ENCODE data around the gene PTRH1. TPM values are rescaled to one million over a fixed set of nuclear protein-coding genes. Genes with fewer than 3 reads are reported as not detected.

Gene PTRH1
- total RNA-seq, 1 donor from 2014 or later = 5.4 TPM

DNA sequence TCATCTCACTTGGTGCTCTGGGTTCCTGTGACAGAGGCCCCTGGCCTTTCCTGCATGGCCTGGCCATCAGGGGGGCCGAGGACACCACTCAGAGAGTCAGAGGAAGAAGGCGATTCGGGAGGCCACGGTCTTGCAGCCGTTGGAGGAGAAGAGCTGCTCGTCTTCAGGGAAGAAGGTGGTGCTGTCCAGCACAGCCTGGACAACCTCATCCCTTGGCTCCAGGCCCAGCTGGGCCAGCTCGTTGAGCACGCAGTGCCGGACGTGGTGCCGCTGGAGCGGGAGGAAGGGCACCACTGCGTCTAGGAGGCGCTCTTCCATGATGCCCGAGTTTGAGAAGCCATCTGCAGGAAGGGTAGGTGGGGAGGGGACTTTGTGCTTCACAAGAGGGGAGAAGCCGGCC is 16.5 kb upstream of the PTRH1 start:
- TF ChIP-seq, protein P1, sequence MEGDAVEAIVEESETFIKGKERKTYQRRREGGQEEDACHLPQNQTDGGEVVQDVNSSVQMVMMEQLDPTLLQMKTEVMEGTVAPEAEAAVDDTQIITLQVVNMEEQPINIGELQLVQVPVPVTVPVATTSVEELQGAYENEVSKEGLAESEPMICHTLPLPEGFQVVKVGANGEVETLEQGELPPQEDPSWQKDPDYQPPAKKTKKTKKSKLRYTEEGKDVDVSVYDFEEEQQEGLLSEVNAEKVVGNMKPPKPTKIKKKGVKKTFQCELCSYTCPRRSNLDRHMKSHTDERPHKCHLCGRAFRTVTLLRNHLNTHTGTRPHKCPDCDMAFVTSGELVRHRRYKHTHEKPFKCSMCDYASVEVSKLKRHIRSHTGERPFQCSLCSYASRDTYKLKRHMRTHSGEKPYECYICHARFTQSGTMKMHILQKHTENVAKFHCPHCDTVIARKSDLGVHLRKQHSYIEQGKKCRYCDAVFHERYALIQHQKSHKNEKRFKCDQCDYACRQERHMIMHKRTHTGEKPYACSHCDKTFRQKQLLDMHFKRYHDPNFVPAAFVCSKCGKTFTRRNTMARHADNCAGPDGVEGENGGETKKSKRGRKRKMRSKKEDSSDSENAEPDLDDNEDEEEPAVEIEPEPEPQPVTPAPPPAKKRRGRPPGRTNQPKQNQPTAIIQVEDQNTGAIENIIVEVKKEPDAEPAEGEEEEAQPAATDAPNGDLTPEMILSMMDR (IDR thresholded peaks at IDR 0.05) = no peak

DNA sequence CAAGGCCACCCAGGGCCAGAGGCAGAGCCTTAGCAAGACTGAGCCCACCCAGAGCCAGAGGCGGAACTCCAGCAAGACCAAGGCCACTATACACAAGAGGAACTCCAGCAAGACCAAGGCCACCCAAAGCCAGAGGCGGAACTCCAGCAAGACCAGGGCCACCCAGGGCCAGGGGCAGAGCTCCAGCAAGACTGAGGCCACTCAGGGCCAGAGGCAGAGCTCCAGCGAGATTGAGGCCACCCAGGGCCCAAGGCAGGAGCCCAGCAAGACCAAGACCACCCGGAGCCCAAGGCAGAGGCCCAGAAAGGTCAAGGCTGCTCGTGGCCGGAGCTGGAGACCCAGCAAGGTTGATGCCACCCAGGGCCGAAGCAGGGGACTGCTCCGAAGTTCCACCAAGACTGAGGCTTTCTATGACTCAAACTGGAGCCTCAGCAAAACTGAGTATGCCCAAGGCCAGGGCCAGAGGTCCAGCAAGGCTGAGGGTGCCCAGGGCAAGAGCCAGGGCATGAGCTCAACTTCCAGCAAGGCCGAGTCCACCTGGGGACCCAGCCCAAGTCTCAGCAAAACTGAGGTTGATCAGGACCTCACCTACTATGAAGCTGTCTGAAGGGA is 15.4 kb upstream of the PTRH1 start:
- no peaks in the 10 kb centered on the region for H3K27me3 ChIP-seq
- no peak overlapping the region for H3K27ac ChIP-seq
- peaks cover 6 to 7% of the 10 kb centered on the region in 2 donors for H3K4me1 ChIP-seq
- intact Hi-C loops (cut with DNase I) = no loop called here
- no peaks in the 10 kb centered on the region for H3K9me3 ChIP-seq
- DNase-seq (ENCODE audit: low spot score in 2 of 2) = no peak
- H3K36me3 ChIP-seq = peaks cover 0 to 19% of the 10 kb centered on the region in 2 donors
- H3K4me3 ChIP-seq = no peak overlapping the region
- TF ChIP-seq, protein P1 (IDR thresholded peaks at IDR 0.05) = no peak

More for the DNA sequence above, 16.5 kb upstream of the PTRH1 start:
- intact Hi-C loops (cut with DNase I) = no loop called here
- H3K27ac ChIP-seq = no peak overlapping the region
- H3K36me3 ChIP-seq = peaks cover 0 to 19% of the 10 kb centered on the region in 2 donors
- no peaks in the 10 kb centered on the region for H3K27me3 ChIP-seq
- H3K4me3 ChIP-seq = no peak overlapping the region
- peaks cover 6 to 7% of the 10 kb centered on the region in 2 donors for H3K4me1 ChIP-seq
- H3K9me3 ChIP-seq = no peaks in the 10 kb centered on the region
- no peak for DNase-seq (ENCODE audit: low spot score in 2 of 2)

DNA sequence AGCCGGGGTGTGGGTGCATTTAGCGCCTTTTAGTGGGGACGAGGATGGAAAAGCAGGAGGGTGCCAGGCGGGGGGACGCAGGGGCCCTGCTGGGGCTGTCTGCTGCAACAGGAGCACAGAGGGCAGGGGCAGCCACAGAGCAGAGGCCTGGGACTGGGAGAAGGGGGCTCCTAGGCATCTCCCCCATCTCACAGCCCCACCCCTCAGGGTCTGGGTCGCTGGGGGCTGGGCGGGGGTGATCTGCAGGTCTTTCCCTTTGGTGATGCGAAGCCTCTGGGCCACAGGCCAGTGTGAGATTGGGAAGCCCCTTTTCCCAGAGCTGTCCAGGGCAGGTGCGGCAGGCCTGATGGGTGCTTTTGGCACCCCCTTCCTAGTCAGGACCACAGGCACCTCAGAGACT is 14.8 kb upstream of the PTRH1 start:
- no peak overlapping the region for H3K4me3 ChIP-seq
- no peak overlapping the region for H3K27ac ChIP-seq
- no peaks in the 10 kb centered on the region for H3K27me3 ChIP-seq
- TF ChIP-seq, protein P1 (IDR thresholded peaks at IDR 0.05) = no peak
- H3K4me1 ChIP-seq = peaks cover 6 to 7% of the 10 kb centered on the region in 2 donors
- no peak for DNase-seq (ENCODE audit: low spot score in 2 of 2)
- peaks cover 0 to 19% of the 10 kb centered on the region in 2 donors for H3K36me3 ChIP-seq
- intact Hi-C loops (cut with DNase I) = no loop called here
- H3K9me3 ChIP-seq = no peaks in the 10 kb centered on the region

DNA sequence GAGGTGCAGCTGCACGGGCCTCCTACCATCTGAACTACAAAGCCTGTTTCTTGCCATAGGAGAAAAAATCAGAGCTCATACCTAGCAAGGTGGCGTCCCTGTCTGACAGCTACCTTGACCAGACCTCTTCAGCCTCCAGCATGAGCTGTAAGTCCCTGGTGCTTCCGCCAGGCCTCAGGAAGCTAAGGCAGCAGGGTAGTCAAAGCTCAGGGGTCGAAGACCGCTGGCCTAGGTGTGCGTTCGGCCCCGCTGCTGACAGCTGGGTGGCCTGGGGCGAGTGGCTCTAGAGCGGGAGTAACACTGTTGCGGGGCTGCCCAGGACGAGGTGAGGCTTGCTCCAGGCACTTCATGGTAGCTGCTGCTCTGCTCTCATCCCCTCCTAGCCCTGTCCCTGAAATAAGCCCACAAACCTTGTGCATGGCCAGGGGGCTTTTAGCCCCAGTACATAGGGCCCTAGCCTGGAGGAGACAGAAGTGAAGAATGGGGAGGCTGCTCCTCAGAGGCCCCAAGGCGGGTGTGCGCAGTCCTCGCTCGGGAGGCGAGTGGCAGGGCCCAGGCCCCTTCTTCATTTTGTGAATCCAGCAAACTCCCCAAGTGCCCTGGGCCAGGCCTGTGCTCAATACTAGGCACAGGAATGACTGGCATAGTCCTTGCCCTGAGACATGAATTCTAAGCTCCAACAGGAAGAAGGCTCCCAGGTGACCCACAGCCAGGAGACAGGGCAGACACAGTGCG is 14.2 kb upstream of the PTRH1 start:
- Histone ChIP-seq H3K36me3 (peaks cover 0 to 19% of the 10 kb centered on the region in 2 donors), H3K27me3 (no peaks in the 10 kb centered on the region), H3K9me3 (no peaks in the 10 kb centered on the region), H3K27ac (no peak overlapping the region), H3K4me1 (peaks cover 7% of the 10 kb centered on the region in 2 donors), H3K4me3 (no peak overlapping the region)
- intact Hi-C loops (cut with DNase I) = no loop called here
- DNase-seq (ENCODE audit: low spot score in 2 of 2) = no peak
- TF ChIP-seq, protein P1 (IDR thresholded peaks at IDR 0.05) = no peak

DNA sequence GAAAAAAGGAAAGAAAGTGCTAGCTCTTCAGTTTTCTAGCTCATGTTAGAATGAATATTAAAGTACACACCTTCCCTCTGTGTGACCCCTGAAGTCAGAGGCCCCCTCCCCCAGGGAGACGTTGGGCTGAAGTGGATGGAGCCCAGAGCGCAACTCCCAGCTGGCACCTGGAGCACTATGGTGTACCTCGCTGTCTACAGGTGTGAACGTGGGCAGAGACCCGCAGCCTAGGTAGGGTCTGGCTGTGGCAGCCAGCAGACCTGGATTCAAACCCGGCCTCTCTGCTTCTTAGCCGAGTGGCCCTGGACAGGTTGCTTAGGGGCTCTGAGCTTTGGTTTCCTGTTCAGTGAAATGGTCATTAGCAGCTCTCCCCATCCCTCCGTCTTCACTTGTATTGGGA is 13.3 kb upstream of the PTRH1 start:
- intact Hi-C loops (cut with DNase I) = no loop called here
- Histone ChIP-seq H3K4me3 (no peak overlapping the region), H3K27me3 (no peaks in the 10 kb centered on the region), H3K36me3 (peaks cover 0 to 19% of the 10 kb centered on the region in 2 donors), H3K4me1 (peaks cover 2 to 9% of the 10 kb centered on the region in 2 donors), H3K27ac (no peak overlapping the region), H3K9me3 (no peaks in the 10 kb centered on the region)
- TF ChIP-seq, protein P1 (IDR thresholded peaks at IDR 0.05) = no peak
- DNase-seq (ENCODE audit: low spot score in 2 of 2) = no peak

Measured in ascending aorta (tissue), 2 donors.